Peyer's patch (tissue), 4 donors: ENCODE results near the gene SHLD2. TPM values are rescaled to one million over a fixed set of nuclear protein-coding genes. Genes with fewer than 3 reads are reported as not detected.
"Not testable (repeated sequence)": the region's sequence is repeated elsewhere in the genome, so short reads cannot be mapped to it uniquely, and the experiment has no call there.

ENCODE experiments used
- DNase-seq, 3 donors: peaks; one replicate each; pipeline ENCODE4 v3.0.0-alpha.2; 2017 to 2019
- H3K27ac ChIP-seq, 4 donors: fragments of 200-600 bp; sonication (generic); one replicate each; pipeline ENCODE4 v1.5.1; 2016 to 2019
- H3K27me3 ChIP-seq, 2 donors: fragments of 200-600 bp; sonication (generic); one replicate each; pipeline ENCODE4 v1.5.1; 2019
- H3K36me3 ChIP-seq, 3 donors: fragments of 200-600 bp; sonication (generic); one replicate each; pipeline ENCODE4 v1.5.1; 2016 to 2019
- H3K4me1 ChIP-seq, 4 donors: fragments of 200-600 bp; sonication (generic); one replicate each; pipeline ENCODE4 v1.5.1; 2016 to 2019
- H3K4me3 ChIP-seq, 4 donors: fragments of 200-600 bp; sonication (generic); 1 replicate in 3 of 4; 2 replicates in 1 of 4; pipeline ENCODE4 v1.5.1; 2016 to 2019; ENCODE audit warnings: mild to moderate bottlenecking in 1 of 4
- H3K9me3 ChIP-seq, 4 donors: fragments of 200-600 bp; sonication (generic); one replicate each; pipeline ENCODE4 v1.5.1; 2016 to 2019; ENCODE audit warnings: mild to moderate bottlenecking in 1 of 4
- CTCF ChIP-seq, 6 experiments: fragments of 450-650 bp in 4 of 6; fragments of 200-600 bp in 2 of 6; sonication (generic) in 1 of 6; IDR thresholded peaks; one replicate each; pipeline ENCODE4 v1.5.1; 2017 to 2019; ENCODE audit warnings: antibody characterized with exemption in 6 of 6, mild to moderate bottlenecking in 3 of 6, moderate library complexity in 1 of 6
- total RNA-seq, 4 donors: library from RNA; depleted of rRNA; stranded (reverse); fragments of >200 nt; gene quantifications; one replicate each; pipeline ENCODE4 v1.1.0, GENCODE V29; 2016

Gene SHLD2
- total RNA-seq, 4 donors from 2014 or later = 35.2 to 55.3 (median 46.0) TPM

DNA sequence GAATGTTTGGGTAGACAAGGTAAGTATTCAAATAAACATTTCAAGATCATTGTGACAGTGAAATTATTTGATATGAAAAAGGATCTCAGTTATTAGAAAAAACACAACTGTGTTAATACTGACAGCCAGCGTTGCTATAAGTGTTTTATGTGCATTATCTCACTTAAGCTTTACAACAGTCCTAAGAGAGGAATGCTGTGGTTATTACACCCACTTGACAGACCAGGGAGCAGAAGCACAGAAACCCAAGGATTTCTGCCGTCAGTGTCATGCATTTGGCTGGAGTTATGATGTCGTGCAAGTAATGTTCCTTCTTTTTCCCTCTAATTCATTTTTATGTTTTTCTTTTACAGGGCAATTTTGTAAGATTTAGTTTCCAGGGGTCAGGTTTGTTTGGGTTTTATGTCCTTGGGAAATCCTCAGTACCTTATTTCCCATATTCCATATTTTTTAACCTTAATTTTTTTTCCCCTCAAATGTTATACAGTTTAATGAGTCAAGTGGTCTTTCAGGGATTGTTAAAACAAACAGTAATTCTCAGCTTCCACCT lies 32.7 kb downstream of the SHLD2 start:
- not testable (repeated sequence) for DNase-seq, H3K4me1 ChIP-seq, H3K4me3 ChIP-seq, H3K27me3 ChIP-seq, H3K9me3 ChIP-seq, H3K27ac ChIP-seq, H3K36me3 ChIP-seq

DNA sequence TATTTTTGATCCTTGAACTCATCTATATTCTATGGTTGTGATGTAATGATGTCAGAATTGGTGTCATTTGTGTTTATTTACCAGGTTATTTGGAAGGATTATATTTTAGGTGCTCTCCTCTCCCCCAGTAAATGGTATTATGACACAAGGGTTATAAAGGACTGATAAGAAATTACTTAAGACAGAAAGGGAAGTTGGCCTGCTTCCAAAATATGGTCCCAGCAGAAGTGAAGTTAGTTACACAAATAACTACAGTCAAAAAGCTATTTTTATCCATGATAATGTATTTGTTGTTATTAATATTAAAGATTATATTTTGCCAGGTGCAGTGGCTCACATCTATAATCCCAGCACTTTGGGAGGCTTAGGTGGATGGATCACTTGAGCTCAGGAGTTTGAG lies 37.2 kb downstream of the SHLD2 start:
- H3K4me1 ChIP-seq, H3K4me3 ChIP-seq, H3K27me3 ChIP-seq, H3K9me3 ChIP-seq, H3K36me3 ChIP-seq, H3K27ac ChIP-seq, DNase-seq: not testable (repeated sequence)

DNA sequence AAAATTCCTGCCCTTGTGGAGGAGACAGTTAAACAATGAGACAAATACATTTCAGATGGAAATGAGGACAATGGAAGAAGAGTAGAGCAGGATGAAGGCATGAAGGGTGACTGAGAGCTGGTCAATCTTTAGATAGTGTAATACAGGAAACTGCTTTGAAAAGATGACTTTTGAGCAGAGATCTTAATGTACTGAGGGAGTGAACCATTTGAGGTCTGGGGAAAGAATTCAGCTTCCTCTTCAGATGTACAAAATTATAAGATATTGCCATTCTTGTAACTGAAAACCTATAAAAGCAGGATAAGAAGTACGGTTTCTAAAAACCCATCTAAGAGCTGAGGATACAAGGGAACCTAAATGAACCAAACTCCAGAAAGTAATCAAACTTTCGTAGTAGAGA lies 38.9 kb downstream of the SHLD2 start:
- H3K9me3 ChIP-seq, H3K4me3 ChIP-seq, H3K36me3 ChIP-seq, H3K4me1 ChIP-seq, DNase-seq, H3K27ac ChIP-seq, H3K27me3 ChIP-seq: not testable (repeated sequence)

GRCh38 chr10:87134440-87134839 lies 39.4 kb downstream of the SHLD2 start:
- not testable (repeated sequence) for H3K4me3 ChIP-seq, H3K36me3 ChIP-seq, H3K9me3 ChIP-seq, DNase-seq, H3K4me1 ChIP-seq, H3K27me3 ChIP-seq, H3K27ac ChIP-seq

GRCh38 chr10:87137478-87137877 lies 42.5 kb downstream of the SHLD2 start:
- H3K4me1 ChIP-seq, H3K4me3 ChIP-seq, H3K36me3 ChIP-seq, DNase-seq, H3K27ac ChIP-seq, H3K27me3 ChIP-seq, H3K9me3 ChIP-seq: not testable (repeated sequence)

DNA sequence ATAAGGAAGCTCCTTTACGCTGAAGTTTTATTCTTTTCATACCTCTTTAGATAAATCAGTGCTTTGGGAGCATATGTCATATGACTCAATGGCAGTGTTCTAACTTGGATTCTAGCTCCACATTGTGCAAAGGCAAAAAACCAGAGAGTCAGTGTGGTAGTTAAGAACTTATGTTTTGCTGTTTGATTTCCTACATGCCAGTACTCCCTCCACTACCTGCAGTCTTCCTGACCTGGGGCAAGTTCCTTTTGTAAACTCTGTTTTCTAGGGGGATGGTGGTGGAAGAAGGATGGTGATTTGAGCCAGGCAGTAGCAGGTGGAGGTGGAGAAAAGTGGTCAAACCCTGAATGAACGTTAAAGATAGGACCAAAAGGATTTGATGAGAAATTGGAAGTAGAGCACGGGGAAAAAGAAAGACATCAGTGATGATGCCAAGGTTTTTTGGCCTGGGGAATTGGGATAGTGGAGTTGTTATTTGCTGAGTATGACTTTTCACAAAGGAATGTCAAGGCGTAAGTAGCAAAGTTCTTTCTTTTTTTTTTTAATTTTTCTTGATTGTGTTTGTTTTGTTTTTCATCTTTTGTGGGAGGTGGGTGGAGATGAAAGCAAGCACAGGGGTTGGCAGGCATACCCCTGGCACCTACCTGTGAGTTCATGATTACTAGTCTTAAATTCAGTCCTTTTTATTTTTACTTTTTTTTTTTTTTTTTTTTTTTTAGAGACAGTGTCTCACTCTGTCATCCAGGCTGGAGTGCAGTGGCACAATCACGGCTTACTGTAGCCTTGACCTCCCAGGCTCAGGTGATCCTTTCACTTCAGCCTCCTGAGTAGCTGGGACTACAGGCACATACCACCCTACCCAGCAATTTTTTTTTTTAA lies 47.5 kb downstream of the SHLD2 start:
- H3K36me3 ChIP-seq, H3K9me3 ChIP-seq, DNase-seq, H3K4me3 ChIP-seq, H3K27me3 ChIP-seq, H3K4me1 ChIP-seq, H3K27ac ChIP-seq: not testable (repeated sequence)

- H3K9me3 ChIP-seq, H3K4me1 ChIP-seq, H3K27me3 ChIP-seq, DNase-seq, H3K36me3 ChIP-seq, H3K27ac ChIP-seq, H3K4me3 ChIP-seq: not testable (repeated sequence)
Measured at GRCh38 chr10:87143109-87143418, 48.1 kb downstream of the SHLD2 start.

GRCh38 chr10:87145598-87145997 lies 50.6 kb downstream of the SHLD2 start:
- not testable (repeated sequence) for H3K4me3 ChIP-seq, H3K9me3 ChIP-seq, H3K27me3 ChIP-seq, H3K27ac ChIP-seq, DNase-seq, H3K36me3 ChIP-seq, H3K4me1 ChIP-seq

GRCh38 chr10:87149020-87149609 lies 54.1 kb downstream of the SHLD2 start:
- H3K27me3 ChIP-seq, H3K36me3 ChIP-seq, H3K27ac ChIP-seq, DNase-seq, H3K4me3 ChIP-seq, H3K9me3 ChIP-seq, H3K4me1 ChIP-seq: not testable (repeated sequence)
- peak in 2 of 6 experiments; percentile 11 for TF ChIP-seq CTCF (IDR thresholded peaks at IDR 0.05)

GRCh38 chr10:87151516-87151915 lies 56.5 kb downstream of the SHLD2 start:
- not testable (repeated sequence) for H3K4me3 ChIP-seq, H3K27ac ChIP-seq, H3K27me3 ChIP-seq, H3K9me3 ChIP-seq, H3K4me1 ChIP-seq, DNase-seq, H3K36me3 ChIP-seq

GRCh38 chr10:87156841-87157240 lies 61.8 kb downstream of the SHLD2 start:
- not testable (repeated sequence) for DNase-seq, H3K36me3 ChIP-seq, H3K27ac ChIP-seq, H3K27me3 ChIP-seq, H3K9me3 ChIP-seq, H3K4me3 ChIP-seq, H3K4me1 ChIP-seq

DNA sequence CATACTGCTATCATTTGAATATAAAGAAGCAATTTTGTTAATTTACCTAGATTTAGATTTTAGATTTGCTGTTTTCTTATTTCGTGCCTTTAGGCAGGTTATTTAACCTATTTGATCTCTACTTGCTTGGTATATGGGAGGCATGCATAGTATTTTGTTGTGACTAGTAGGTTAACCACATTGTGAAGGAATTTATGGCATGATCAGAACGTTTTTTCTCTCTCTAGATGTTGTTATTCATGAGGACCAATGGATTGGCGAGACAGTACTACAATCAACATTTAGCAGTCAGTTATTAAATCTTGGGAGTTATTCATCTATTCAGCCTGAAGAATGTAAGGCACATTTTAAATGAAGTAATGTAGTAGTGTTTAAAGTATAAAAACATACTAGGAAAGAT lies 62.8 kb downstream of the SHLD2 start:
- not testable (repeated sequence) for H3K4me1 ChIP-seq, H3K4me3 ChIP-seq, H3K9me3 ChIP-seq, DNase-seq, H3K27ac ChIP-seq, H3K36me3 ChIP-seq, H3K27me3 ChIP-seq

GRCh38 chr10:87162703-87163293 lies 67.8 kb downstream of the SHLD2 start:
- not testable (repeated sequence) for H3K4me3 ChIP-seq, H3K4me1 ChIP-seq, H3K27me3 ChIP-seq, H3K36me3 ChIP-seq, DNase-seq, H3K27ac ChIP-seq, H3K9me3 ChIP-seq

DNA sequence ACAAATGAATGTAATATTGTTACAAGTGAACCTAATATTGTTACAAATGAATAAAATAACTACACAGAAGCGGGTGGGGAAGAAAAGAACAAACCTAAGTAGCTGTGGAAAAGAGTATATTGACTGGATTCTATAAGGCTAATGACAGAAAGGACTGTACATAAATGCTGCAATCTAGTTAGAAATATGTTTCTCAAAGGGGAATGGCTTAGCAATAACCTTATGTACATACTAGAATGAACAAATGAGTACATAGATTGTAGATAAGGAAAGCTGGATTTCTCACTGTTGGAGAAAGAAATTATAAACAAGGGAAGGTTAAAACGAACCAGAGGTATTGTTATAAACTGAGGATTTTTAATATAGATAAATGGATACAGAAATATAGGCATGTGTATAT lies 68.4 kb downstream of the SHLD2 start:
- H3K4me1 ChIP-seq, H3K9me3 ChIP-seq, H3K4me3 ChIP-seq, H3K36me3 ChIP-seq, H3K27me3 ChIP-seq, DNase-seq, H3K27ac ChIP-seq: not testable (repeated sequence)
